Measurements from ENCODE around the gene CCDC51.
"Not testable (repeated sequence)": the region's sequence is repeated elsewhere in the genome, so short reads cannot be mapped to it uniquely, and the experiment has no call there.

The CCDC51 gene

GRCh38 chr3:48465531-48466378 lies 25.8 kb upstream of the CCDC51 start:
- peak; percentile 99 for DNase-seq

- no peak for DNase-seq
These were observed 25.3 kb upstream of the CCDC51 start for GRCh38 chr3:48465237-48465530.

GRCh38 chr3:48464713-48465221 lies 24.8 kb upstream of the CCDC51 start:
- DNase-seq = no peak

- DNase-seq = no peak
These were observed 23.8 kb upstream of the CCDC51 start for GRCh38 chr3:48463703-48464102.

- DNase-seq = not testable (repeated sequence)
These were observed 21.8 kb upstream of the CCDC51 start for GRCh38 chr3:48461767-48462166.

- no peak for DNase-seq
These were observed 20.6 kb upstream of the CCDC51 start for GRCh38 chr3:48460517-48460902.

- no peak for DNase-seq
These were observed 20.0 kb upstream of the CCDC51 start for GRCh38 chr3:48459773-48460516.

GRCh38 chr3:48459331-48459730 lies 19.4 kb upstream of the CCDC51 start:
- no peak for DNase-seq

- no peak for DNase-seq
These were observed 16.5 kb upstream of the CCDC51 start for GRCh38 chr3:48456456-48456855.

- DNase-seq = no peak
These were observed 11.4 kb upstream of the CCDC51 start for GRCh38 chr3:48451270-48451669.

- DNase-seq = peak; percentile 77
These were observed 6.7 kb upstream of the CCDC51 start, which contains the start of gene ATRIP for GRCh38 chr3:48446425-48447193. Gene ATRIP (plus strand): TSS chr3:48446737. CDS start chr3:48446846, 109 bp downstream.

- DNase-seq = no peak
These were observed 6.1 kb upstream of the CCDC51 start for GRCh38 chr3:48446043-48446424.

GRCh38 chr3:48445277-48445882 lies 5.5 kb upstream of the CCDC51 start:
- no peak for DNase-seq

- DNase-seq = no peak
These were observed 2.0 kb upstream of the CCDC51 start for GRCh38 chr3:48441940-48442339.

GRCh38 chr3:48440590-48440958 lies 655 bp upstream of the CCDC51 start:
- DNase-seq = no peak

GRCh38 chr3:48437812-48438211 lies 2.1 kb downstream of the CCDC51 start:
- DNase-seq = no peak

GRCh38 chr3:48436855-48437254 lies 3.1 kb downstream of the CCDC51 start:
- no peak for DNase-seq

GRCh38 chr3:48436477-48436787 lies 3.5 kb downstream of the CCDC51 start:
- DNase-seq = no peak

GRCh38 chr3:48435774-48436476 lies 4.0 kb downstream of the CCDC51 start:
- DNase-seq = peak; percentile 80

GRCh38 chr3:48435223-48435595 lies 4.7 kb downstream of the CCDC51 start:
- no peak for DNase-seq

GRCh38 chr3:48434591-48435222 lies 5.2 kb downstream of the CCDC51 start:
- no peak for DNase-seq

- no peak for DNase-seq
These were observed 6.3 kb downstream of the CCDC51 start for GRCh38 chr3:48433472-48434118.
